GM12891 (cell line): Measurements from ENCODE around the gene HCN3.

Source experiments
- DNase-seq: peaks from one replicate; pipeline ENCODE4 v3.0.0; 2011; ENCODE audit warnings: low spot score; ENCODE audit not compliant: insufficient read length
- FAIRE-seq: peaks from 2 replicates; lab custom pipeline; 2011; peaks lifted over from hg19 to GRCh38; lab: Jason Lieb, UNC
- PAX5 ChIP-seq: IDR thresholded peaks from 2 replicates; pipeline ENCODE4 v1.6.1; 2011; ENCODE audit warnings: low read length, moderate library complexity, mild to moderate bottlenecking; ENCODE audit not compliant: insufficient read depth, severe bottlenecking
- POLR2A ChIP-seq: IDR thresholded peaks from 2 replicates; pipeline ENCODE4 v1.6.1; 2011; ENCODE audit warnings: low read depth, low read length, control low read depth
- POLR2AphosphoS5 ChIP-seq: IDR thresholded peaks from 2 replicates; pipeline ENCODE4 v1.6.1; 2011; ENCODE audit warnings: low read depth, low read length, control low read depth
- POU2F2 ChIP-seq: IDR thresholded peaks from 2 replicates; pipeline ENCODE4 v1.6.1; 2011; ENCODE audit warnings: low read depth, mild to moderate bottlenecking, control low read depth, low read length, moderate library complexity
- SPI1 ChIP-seq: IDR thresholded peaks from 2 replicates; pipeline ENCODE4 v1.6.1; 2011; ENCODE audit warnings: low read depth, low read length, control low read depth
- TAF1 ChIP-seq: IDR thresholded peaks from 2 replicates; pipeline ENCODE4 v1.6.1; 2011; ENCODE audit warnings: low read depth, low read length, control low read depth

The HCN3 gene

DNA sequence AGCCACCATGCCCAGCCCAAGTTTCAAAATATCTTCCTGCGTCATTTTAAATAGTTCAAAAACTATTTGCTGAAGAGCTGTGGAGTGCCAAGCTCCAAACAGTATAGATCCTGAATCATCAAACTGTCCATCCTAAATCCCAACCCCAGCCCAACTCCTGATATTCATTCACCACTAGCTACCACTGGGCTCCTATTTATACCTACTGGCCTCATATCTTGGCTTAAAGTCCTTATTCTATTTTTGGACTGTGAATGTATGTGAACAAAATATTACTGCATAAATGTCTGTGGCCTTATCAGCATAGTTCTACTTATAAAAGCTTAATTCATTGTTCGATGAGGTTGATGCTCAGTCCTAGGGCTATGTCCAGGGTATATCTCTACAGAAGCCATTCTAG, 9.9 kb upstream of the HCN3 start:
- TF ChIP-seq SPI1 = no peak
- TF ChIP-seq POLR2AphosphoS5 = no peak
- TF ChIP-seq POLR2A = no peak
- no peak for TF ChIP-seq POU2F2
- TF ChIP-seq PAX5 = no peak
- no peak for TF ChIP-seq TAF1
- FAIRE-seq = no peak
- DNase-seq = no peak

GRCh38 chr1:155268630-155269029, 8.6 kb upstream of the HCN3 start:
- DNase-seq = no peak
- TF ChIP-seq TAF1 (no peak), POU2F2 (no peak), POLR2A (no peak), PAX5 (no peak), SPI1 (no peak), POLR2AphosphoS5 (no peak)
- no peak for FAIRE-seq

- no peak for FAIRE-seq
- TF ChIP-seq POU2F2 (no peak), TAF1 (no peak), SPI1 (no peak), POLR2A (no peak), POLR2AphosphoS5 (no peak), PAX5 (no peak)
- DNase-seq = no peak
Observed at GRCh38 chr1:155269381-155269780, 7.9 kb upstream of the HCN3 start.

GRCh38 chr1:155272466-155273342, 4.6 kb upstream of the HCN3 start:
- FAIRE-seq = no peak
- no peak for DNase-seq
- TF ChIP-seq POLR2AphosphoS5 (no peak), TAF1 (peak; percentile 17; the same call in 1 of the 2 replicates)

DNA sequence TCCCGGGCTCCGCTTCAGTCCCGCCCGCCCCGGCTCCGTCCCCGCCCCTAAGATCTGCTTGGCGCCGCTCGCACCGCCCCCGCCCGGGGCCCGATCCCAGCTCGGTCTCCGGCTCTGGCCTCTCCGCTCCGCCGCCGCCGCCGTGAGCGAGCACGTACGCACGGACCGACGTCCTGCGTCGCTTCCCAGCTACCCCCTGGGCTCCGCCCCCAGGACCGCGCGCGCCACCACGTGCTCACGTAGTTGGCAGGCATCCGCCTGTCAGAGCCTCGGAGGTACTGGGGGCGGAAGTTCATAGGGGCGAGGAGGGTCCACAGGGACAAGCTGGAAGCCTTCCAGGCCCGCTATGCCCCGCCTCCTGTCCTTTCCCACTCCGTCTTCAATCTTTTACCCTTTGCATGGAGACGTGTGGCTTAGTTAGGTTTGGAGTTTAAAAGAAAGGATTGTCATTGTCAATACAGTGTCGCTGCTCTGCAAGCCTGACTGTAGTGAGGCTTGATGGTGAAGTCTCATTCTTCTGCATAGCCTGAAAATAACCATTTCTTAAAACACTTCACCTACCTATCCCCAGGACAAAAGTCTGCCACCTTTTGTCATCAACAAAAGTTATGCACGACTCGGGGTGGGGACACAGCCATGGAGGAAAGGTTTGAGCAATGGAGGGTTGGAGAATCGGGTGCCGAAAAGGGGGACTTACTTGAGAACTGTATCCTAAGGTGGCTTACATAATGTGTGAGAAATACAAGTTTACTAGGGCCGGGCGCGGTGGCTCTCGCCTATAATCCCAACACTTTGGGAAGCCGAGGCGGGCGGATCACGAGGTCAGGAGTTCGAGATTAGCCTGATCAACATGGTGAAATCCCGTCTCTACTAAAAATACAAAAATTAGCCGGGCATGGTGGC, 3.7 kb upstream of the HCN3 start, which contains the start of gene CLK2:
Gene CLK2, minus strand, starts transcription at position 162 of the 903 bp plus-strand sequence. CDS start 2,527 bp downstream, outside the sequence.
- DNase-seq (peak; percentile 97), FAIRE-seq (peak; percentile 96)
- peak; percentile 19; the same call in 1 of the 2 replicates for TF ChIP-seq TAF1
- TF ChIP-seq POLR2AphosphoS5 = peak; percentile 83
- TF ChIP-seq SPI1 = peak; percentile 53; the same call in 1 of the 2 replicates
- TF ChIP-seq PAX5 = peak; percentile 20
- no peak for TF ChIP-seq POU2F2
- TF ChIP-seq POLR2A = peak; percentile 79

- TF ChIP-seq POLR2AphosphoS5 = no peak
- no peak for TF ChIP-seq SPI1
- no peak for TF ChIP-seq POU2F2
- no peak for TF ChIP-seq POLR2A
- no peak for TF ChIP-seq TAF1
- TF ChIP-seq PAX5 = no peak
- FAIRE-seq (peak; percentile 31), DNase-seq (no peak)
Observed at GRCh38 chr1:155277902-155278688, 832 bp downstream of the HCN3 start.

DNA sequence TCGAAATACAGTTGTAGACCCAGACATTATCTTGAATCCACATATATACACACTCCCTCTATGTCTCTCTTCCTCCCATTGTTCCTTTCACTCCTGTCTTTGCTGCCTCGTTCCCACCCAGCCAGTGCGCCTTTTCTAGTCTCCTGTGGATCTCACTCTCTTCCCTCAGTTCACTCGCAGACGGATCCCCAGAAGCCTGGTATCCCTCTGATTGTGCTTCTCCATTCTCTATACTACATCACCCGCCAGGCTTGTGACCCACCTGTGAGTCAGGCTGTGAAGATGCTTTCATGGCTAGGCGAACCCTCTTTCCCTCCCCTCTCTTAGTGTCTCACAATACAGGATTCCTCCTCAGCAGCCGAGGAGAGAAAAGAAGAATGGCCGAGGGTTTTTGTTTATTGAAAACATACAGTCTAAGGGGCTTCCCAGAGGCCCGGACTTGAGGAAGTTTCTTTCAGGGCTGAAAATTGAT, 1.5 kb downstream of the HCN3 start:
- TF ChIP-seq PAX5 = no peak
- no peak for TF ChIP-seq SPI1
- TF ChIP-seq POLR2A = no peak
- TF ChIP-seq POLR2AphosphoS5 = no peak
- FAIRE-seq = no peak
- no peak for DNase-seq

DNA sequence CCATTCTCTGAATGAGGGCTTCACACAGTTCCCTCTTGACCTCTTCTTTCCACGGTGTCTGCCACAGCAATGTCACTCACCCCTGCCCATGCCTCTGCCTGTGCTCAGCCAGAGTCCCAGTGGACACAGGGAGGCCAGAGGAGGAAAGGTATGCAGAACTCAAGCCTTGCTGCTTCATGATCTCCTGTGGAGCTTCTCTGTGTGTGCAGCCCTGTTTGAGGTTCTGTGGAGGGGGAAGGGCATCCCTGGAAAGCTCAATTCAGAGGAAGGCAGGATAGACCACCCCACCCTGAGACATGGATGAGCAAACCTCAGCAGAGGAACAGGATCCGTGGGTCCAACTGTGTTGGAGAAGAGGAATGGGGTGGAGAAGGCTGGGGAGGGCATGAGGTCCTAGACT, 2.0 kb downstream of the HCN3 start:
- no peak for FAIRE-seq

More for the DNA sequence above, 2.0 kb downstream of the HCN3 start:
- no peak for DNase-seq
- TF ChIP-seq POLR2AphosphoS5 = no peak
- TF ChIP-seq TAF1 = no peak
- TF ChIP-seq POU2F2 = no peak
